Measurements from ENCODE around the gene NAPG.

NAPG gene

DNA sequence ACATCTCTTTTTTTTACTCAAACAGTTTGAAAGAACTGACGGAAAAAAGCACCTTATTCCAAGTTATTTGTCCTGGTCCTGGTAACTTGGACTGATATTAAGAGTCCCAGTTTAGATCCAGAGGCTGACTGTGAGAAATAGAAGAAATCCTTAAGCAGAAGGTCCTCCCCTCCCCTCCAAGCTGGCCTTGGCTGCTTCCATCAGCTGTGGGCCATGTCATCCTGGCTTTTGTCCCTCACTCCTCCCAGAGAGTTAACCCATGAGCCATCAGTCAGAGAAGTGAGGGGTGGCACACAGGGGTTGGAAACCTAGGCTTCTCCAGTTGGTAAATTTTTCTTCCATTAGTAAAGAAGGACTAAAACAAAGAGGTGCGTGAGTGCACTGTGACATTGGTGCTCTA, 9.7 kb upstream of the NAPG start:
- TF ChIP-seq GABPA (IDR thresholded peaks at IDR 0.05; ENCODE audit: low read depth) (no peak), POLR2AphosphoS5 (IDR thresholded peaks at IDR 0.05; ENCODE audit: low read depth) (no peak), SPI1 (IDR thresholded peaks at IDR 0.05; ENCODE audit: borderline replicate concordance, low read depth) (no peak)
- TF ChIP-seq, protein P1, sequence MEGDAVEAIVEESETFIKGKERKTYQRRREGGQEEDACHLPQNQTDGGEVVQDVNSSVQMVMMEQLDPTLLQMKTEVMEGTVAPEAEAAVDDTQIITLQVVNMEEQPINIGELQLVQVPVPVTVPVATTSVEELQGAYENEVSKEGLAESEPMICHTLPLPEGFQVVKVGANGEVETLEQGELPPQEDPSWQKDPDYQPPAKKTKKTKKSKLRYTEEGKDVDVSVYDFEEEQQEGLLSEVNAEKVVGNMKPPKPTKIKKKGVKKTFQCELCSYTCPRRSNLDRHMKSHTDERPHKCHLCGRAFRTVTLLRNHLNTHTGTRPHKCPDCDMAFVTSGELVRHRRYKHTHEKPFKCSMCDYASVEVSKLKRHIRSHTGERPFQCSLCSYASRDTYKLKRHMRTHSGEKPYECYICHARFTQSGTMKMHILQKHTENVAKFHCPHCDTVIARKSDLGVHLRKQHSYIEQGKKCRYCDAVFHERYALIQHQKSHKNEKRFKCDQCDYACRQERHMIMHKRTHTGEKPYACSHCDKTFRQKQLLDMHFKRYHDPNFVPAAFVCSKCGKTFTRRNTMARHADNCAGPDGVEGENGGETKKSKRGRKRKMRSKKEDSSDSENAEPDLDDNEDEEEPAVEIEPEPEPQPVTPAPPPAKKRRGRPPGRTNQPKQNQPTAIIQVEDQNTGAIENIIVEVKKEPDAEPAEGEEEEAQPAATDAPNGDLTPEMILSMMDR (IDR thresholded peaks at IDR 0.05; ENCODE audit: insufficient read depth, low read length), result no peak
- TF ChIP-seq, protein P2, sequence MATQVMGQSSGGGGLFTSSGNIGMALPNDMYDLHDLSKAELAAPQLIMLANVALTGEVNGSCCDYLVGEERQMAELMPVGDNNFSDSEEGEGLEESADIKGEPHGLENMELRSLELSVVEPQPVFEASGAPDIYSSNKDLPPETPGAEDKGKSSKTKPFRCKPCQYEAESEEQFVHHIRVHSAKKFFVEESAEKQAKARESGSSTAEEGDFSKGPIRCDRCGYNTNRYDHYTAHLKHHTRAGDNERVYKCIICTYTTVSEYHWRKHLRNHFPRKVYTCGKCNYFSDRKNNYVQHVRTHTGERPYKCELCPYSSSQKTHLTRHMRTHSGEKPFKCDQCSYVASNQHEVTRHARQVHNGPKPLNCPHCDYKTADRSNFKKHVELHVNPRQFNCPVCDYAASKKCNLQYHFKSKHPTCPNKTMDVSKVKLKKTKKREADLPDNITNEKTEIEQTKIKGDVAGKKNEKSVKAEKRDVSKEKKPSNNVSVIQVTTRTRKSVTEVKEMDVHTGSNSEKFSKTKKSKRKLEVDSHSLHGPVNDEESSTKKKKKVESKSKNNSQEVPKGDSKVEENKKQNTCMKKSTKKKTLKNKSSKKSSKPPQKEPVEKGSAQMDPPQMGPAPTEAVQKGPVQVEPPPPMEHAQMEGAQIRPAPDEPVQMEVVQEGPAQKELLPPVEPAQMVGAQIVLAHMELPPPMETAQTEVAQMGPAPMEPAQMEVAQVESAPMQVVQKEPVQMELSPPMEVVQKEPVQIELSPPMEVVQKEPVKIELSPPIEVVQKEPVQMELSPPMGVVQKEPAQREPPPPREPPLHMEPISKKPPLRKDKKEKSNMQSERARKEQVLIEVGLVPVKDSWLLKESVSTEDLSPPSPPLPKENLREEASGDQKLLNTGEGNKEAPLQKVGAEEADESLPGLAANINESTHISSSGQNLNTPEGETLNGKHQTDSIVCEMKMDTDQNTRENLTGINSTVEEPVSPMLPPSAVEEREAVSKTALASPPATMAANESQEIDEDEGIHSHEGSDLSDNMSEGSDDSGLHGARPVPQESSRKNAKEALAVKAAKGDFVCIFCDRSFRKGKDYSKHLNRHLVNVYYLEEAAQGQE (IDR thresholded peaks at IDR 0.05; ENCODE audit: insufficient replicate concordance, low read depth), result no peak
- Histone ChIP-seq H3K4me3 (replicated peaks; ENCODE audit: insufficient read depth, low read length) (no peak overlapping the region), H3K27me3 (ENCODE audit: insufficient read depth, poor library complexity, severe bottlenecking) (no peaks in the 10 kb centered on the region), H3K27ac (replicated peaks) (no peak overlapping the region)
- DNase-seq (ENCODE audit: low read depth in 1 of 2, low spot score in 1 of 2), result no peak

DNA sequence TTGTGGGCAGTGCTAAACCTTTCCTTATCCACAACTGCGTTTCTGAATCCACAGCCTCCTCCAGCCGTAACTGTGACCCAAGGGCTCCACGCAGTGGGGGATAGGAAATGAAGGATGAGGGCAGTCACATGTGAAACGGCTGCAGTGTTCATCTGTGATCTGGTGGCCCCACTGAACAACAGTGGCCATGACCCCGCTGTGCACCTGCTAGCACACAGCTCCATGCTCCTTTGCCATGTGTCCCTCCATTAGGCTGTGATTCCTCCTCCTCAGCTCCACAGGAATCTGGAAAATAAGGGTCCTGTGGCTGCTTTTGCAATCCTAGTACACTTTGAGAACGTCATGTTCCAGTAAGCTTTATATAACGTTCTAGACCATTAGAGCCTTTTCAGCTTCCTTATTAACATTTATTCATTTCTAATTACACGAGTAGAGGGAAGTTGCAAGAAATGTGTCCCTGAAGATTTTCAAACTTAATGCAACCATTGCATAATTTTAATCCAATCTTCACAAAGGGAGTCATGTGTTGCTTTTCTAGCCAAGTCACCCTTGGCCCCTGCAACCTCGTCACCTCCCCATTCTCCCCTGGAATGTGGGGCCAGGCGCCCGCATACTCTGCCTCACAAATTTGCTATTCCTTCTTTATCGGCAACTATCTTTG, 7.1 kb upstream of the NAPG start:
- H3K27ac ChIP-seq (replicated peaks), result no peak overlapping the region
- H3K27me3 ChIP-seq (ENCODE audit: insufficient read depth, poor library complexity, severe bottlenecking), result no peaks in the 10 kb centered on the region
- no peak overlapping the region for H3K4me3 ChIP-seq (replicated peaks; ENCODE audit: insufficient read depth, low read length)
- TF ChIP-seq GABPA (IDR thresholded peaks at IDR 0.05; ENCODE audit: low read depth) (no peak), POLR2AphosphoS5 (IDR thresholded peaks at IDR 0.05; ENCODE audit: low read depth) (no peak), SPI1 (IDR thresholded peaks at IDR 0.05; ENCODE audit: borderline replicate concordance, low read depth) (no peak)
- TF ChIP-seq, protein P1 (IDR thresholded peaks at IDR 0.05; ENCODE audit: insufficient read depth, low read length), result no peak
- TF ChIP-seq, protein P2 (IDR thresholded peaks at IDR 0.05; ENCODE audit: insufficient replicate concordance, low read depth), result no peak
- DNase-seq (ENCODE audit: low read depth in 1 of 2, low spot score in 1 of 2), result peak; percentile 43 to 75

DNA sequence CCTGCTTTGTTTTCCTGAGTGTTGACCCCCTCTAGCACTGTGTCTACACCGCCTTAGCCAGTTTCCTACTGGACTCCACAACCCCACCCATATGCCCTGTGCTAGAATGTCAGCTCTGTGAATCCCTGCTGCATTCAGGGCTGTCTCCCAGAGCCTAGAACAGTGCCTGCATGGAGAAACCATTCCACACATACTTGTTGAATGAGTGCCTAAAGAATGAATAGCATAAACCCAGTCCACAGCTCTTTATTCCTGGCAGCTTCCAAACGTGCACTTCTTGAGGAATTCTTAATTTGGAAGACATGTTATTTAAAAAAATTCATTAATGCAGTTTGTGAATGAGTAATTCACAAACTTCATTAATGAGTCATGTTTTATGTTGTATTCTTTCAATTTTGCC, 6.5 kb upstream of the NAPG start:
- no peak for DNase-seq (ENCODE audit: low read depth in 1 of 2, low spot score in 1 of 2)
- no peak overlapping the region for H3K4me3 ChIP-seq (replicated peaks; ENCODE audit: insufficient read depth, low read length)
- H3K27ac ChIP-seq (replicated peaks), result no peak overlapping the region
- TF ChIP-seq, protein P1 (IDR thresholded peaks at IDR 0.05; ENCODE audit: insufficient read depth, low read length), result no peak
- TF ChIP-seq SPI1 (IDR thresholded peaks at IDR 0.05; ENCODE audit: borderline replicate concordance, low read depth) (no peak), GABPA (IDR thresholded peaks at IDR 0.05; ENCODE audit: low read depth) (no peak), POLR2AphosphoS5 (IDR thresholded peaks at IDR 0.05; ENCODE audit: low read depth) (no peak)
- TF ChIP-seq, protein P2 (IDR thresholded peaks at IDR 0.05; ENCODE audit: insufficient replicate concordance, low read depth), result no peak
- no peaks in the 10 kb centered on the region for H3K27me3 ChIP-seq (ENCODE audit: insufficient read depth, poor library complexity, severe bottlenecking)
